GM18867 (cell line): ENCODE measurements around the gene AXIN1.
A peak's percentile ranks its signal among the peaks of the same experiment; 100 is the strongest.
"Not testable (repeated sequence)": the region's sequence is repeated elsewhere in the genome, so short reads cannot be mapped to it uniquely, and the experiment has no call there.

Experiments
- ATAC-seq: cut with Tn5 transposase; IDR thresholded peaks from one replicate; pipeline ENCODE4 v1.9.1; 2021; ENCODE audit warnings: mild to moderate bottlenecking, moderate library complexity; ENCODE audit not compliant: unreplicated experiment

The AXIN1 gene

GRCh38 chr16:352547-353403 lies at the start of gene AXIN1:
AXIN1 (minus strand) TSS chr16:352723; CDS start chr16:347025, 5,698 bp downstream.
- peak; percentile 63 for ATAC-seq

GRCh38 chr16:401468-402348 lies 49.2 kb upstream of the AXIN1 start, which contains the start of gene DECR2:
DECR2 (plus strand) TSS chr16:401885; CDS start chr16:401964, 79 bp downstream.
- ATAC-seq, result peak; percentile 49

- no peak for ATAC-seq
These were observed 47.6 kb upstream of the AXIN1 start for GRCh38 chr16:400061-400591.

- ATAC-seq, result no peak
These were observed 47.0 kb upstream of the AXIN1 start for GRCh38 chr16:399340-400019.

- ATAC-seq, result no peak
These were observed 46.2 kb upstream of the AXIN1 start for GRCh38 chr16:398561-399339.

GRCh38 chr16:397736-398332 lies 45.3 kb upstream of the AXIN1 start:
- no peak for ATAC-seq

GRCh38 chr16:397135-397661 lies 44.7 kb upstream of the AXIN1 start, which contains the start of gene NME4:
NME4 (plus strand) TSS chr16:397199; CDS start chr16:397223, 24 bp downstream.
- ATAC-seq, result no peak

- no peak for ATAC-seq
These were observed 44.1 kb upstream of the AXIN1 start for GRCh38 chr16:396605-397004.

- ATAC-seq, result no peak
These were observed 43.7 kb upstream of the AXIN1 start for GRCh38 chr16:396199-396598.

- ATAC-seq, result no peak
These were observed 40.0 kb upstream of the AXIN1 start for GRCh38 chr16:392450-393030.

- no peak for ATAC-seq
These were observed 39.4 kb upstream of the AXIN1 start for GRCh38 chr16:391885-392335.

- no peak for ATAC-seq
These were observed 36.8 kb upstream of the AXIN1 start for GRCh38 chr16:389352-389751.

GRCh38 chr16:387761-388666 lies 35.5 kb upstream of the AXIN1 start:
- not testable (repeated sequence) for ATAC-seq

GRCh38 chr16:386641-387156 lies 34.2 kb upstream of the AXIN1 start:
- no peak for ATAC-seq

- ATAC-seq, result no peak
These were observed 31.0 kb upstream of the AXIN1 start for GRCh38 chr16:383326-384051.

GRCh38 chr16:381789-382717 lies 29.5 kb upstream of the AXIN1 start, which contains the start of gene PGAP6:
PGAP6 (minus strand) TSS chr16:381978; CDS start chr16:381821, 157 bp downstream.
- ATAC-seq, result peak; percentile 52
